SK-N-SH (cell line): ENCODE results near the gene DNAH11. TPM values are rescaled to one million over a fixed set of nuclear protein-coding genes. Genes with fewer than 3 reads are reported as not detected.

Source experiments
- CTCF ChIA-PET: fragments of 300-600, 350-600 bp; formaldehyde crosslinking; extraction: SDS; loops from one replicate; lab custom pipeline; 2021; lab: Yijun Ruan, JAX
- POLR2A ChIA-PET: fragments of 350-600 bp; sonication (Branson Sonifier 250); formaldehyde crosslinking; extraction: SDS; loops from one replicate; lab custom pipeline; 2020; ENCODE audit warnings: antibody characterized with exemption, inconsistent platforms; lab: Yijun Ruan, JAX
- DNase-seq: peaks from one replicate; pipeline ENCODE4 v3.0.0; 2012
- H2AFZ ChIP-seq: fragments of 200-600 bp; sonication (generic); 2 replicates; pipeline ENCODE4 v1.8.1; 2016; ENCODE audit warnings: antibody characterized with exemption, mild to moderate bottlenecking, low read depth
- H3F3A ChIP-seq: fragments of 200-600 bp; sonication (generic); replicated peaks from 2 replicates; pipeline ENCODE3; 2016; ENCODE audit warnings: antibody characterized with exemption, mild to moderate bottlenecking; ENCODE audit not compliant: insufficient read depth
- H3K27ac ChIP-seq, 2 experiments: fragments of 200-500 bp in 1 of 2; fragments of 200-600 bp in 1 of 2; sonication (Bioruptor generic) in 1 of 2; sonication (generic), shearing (Covaris generic) in 1 of 2; 2 replicates each; pipeline versions ENCODE4 v1.5.1 to v1.6.1; 2014 to 2016; ENCODE audit warnings: low read depth in 2 of 2, inconsistent platforms in 1 of 2, low read length in 1 of 2, mild to moderate bottlenecking in 1 of 2, mixed read lengths in 1 of 2
- H3K27me3 ChIP-seq: fragments of 200-600 bp; sonication (generic), shearing (Covaris generic); 2 replicates; pipeline ENCODE4 v1.6.1; 2016; ENCODE audit warnings: mixed run types; ENCODE audit not compliant: insufficient read depth
- H3K36me3 ChIP-seq, 2 experiments: fragments of 200-500 bp in 1 of 2; fragments of 200-600 bp in 1 of 2; sonication (Bioruptor generic) in 1 of 2; sonication (generic) in 1 of 2; replicated peaks in 1 of 2; 2 replicates each; pipeline versions ENCODE3 to v1.5.1; 2014 to 2016; ENCODE audit warnings: low read length in 1 of 2, mild to moderate bottlenecking in 1 of 2; ENCODE audit not compliant: insufficient read depth in 2 of 2, control insufficient read depth in 1 of 2
- H3K4me1 ChIP-seq, 2 experiments: fragments of 200-500 bp in 1 of 2; fragments of 200-600 bp in 1 of 2; sonication (Bioruptor generic) in 1 of 2; sonication (generic), shearing (Covaris generic) in 1 of 2; 2 replicates each; pipeline versions ENCODE4 v1.5.1 to v1.6.1; 2014 to 2016; ENCODE audit warnings: low read depth in 1 of 2, low read length in 1 of 2, mixed run types in 1 of 2; ENCODE audit not compliant: insufficient read depth in 2 of 2, control insufficient read depth in 1 of 2
- H3K4me2 ChIP-seq: fragments of 200-600 bp; sonication (generic), shearing (Covaris generic); 2 replicates; pipeline ENCODE4 v1.6.1; 2017; ENCODE audit warnings: mixed run types
- H3K4me3 ChIP-seq, 2 experiments: fragments of 200-500 bp in 1 of 2; fragments of 200-600 bp in 1 of 2; sonication (Bioruptor generic) in 1 of 2; sonication (generic), shearing (Covaris generic) in 1 of 2; 2 replicates each; pipeline versions ENCODE4 v1.5.1 to v1.8.1; 2014 to 2016; ENCODE audit warnings: low read depth in 2 of 2, inconsistent platforms in 1 of 2, low read length in 1 of 2, mild to moderate bottlenecking in 1 of 2, mixed read lengths in 1 of 2, moderate library complexity in 1 of 2
- H3K79me2 ChIP-seq: fragments of 200-600 bp; sonication (generic); 2 replicates; pipeline ENCODE4 v1.8.1; 2017; ENCODE audit warnings: mild to moderate bottlenecking; ENCODE audit not compliant: insufficient read depth
- H3K9ac ChIP-seq: fragments of 200-600 bp; sonication (generic); 2 replicates; pipeline ENCODE4 v1.6.1; 2017; ENCODE audit warnings: mixed run types
- H3K9me2 ChIP-seq: fragments of 200-600 bp; sonication (generic); 2 replicates; pipeline ENCODE4 v1.6.1; 2017; ENCODE audit warnings: mixed run types
- H3K9me3 ChIP-seq: fragments of 200-600 bp; sonication (generic); 2 replicates; pipeline ENCODE4 v1.6.1; 2017; ENCODE audit warnings: mixed run types, mild to moderate bottlenecking, moderate library complexity
- H4K20me1 ChIP-seq: fragments of 200-600 bp; sonication (generic); 2 replicates; pipeline ENCODE4 v1.6.1; 2017; ENCODE audit warnings: mild to moderate bottlenecking, mixed run types; ENCODE audit not compliant: insufficient read depth
- ELF1 ChIP-seq: IDR thresholded peaks from 2 replicates; pipeline ENCODE4 v1.4.0; 2012
- FOXJ3 ChIP-seq: sonication (generic); formaldehyde crosslinking; IDR thresholded peaks from 2 replicates; pipeline ENCODE4 v1.5.1; 2020; ENCODE audit warnings: mild to moderate bottlenecking, missing genetic modification reagents
- GATA2 ChIP-seq: sonication (generic); formaldehyde crosslinking; IDR thresholded peaks from 2 replicates; pipeline ENCODE4 v1.5.0; 2020; ENCODE audit warnings: mild to moderate bottlenecking, missing genetic modification reagents
- JUND ChIP-seq: IDR thresholded peaks from 2 replicates; pipeline ENCODE4 v1.4.0; 2012
- MEF2A ChIP-seq: IDR thresholded peaks from 2 replicates; pipeline ENCODE4 v1.4.0; 2012; ENCODE audit warnings: low read depth, borderline replicate concordance
- MXI1 ChIP-seq: IDR thresholded peaks from 2 replicates; pipeline ENCODE4 v1.6.1; 2012; ENCODE audit warnings: mild to moderate bottlenecking, low read depth, low read length, improper control_type of control experiment
- NFIC ChIP-seq: IDR thresholded peaks from 2 replicates; pipeline ENCODE4 v1.4.0; 2012; ENCODE audit warnings: borderline replicate concordance
- NRF1 ChIP-seq: IDR thresholded peaks from 2 replicates; pipeline ENCODE4 v1.6.1; 2012; ENCODE audit warnings: low read depth, mild to moderate bottlenecking, low read length
- POLR2AphosphoS5 ChIP-seq: IDR thresholded peaks from 2 replicates; pipeline ENCODE4 v1.6.1; 2012; ENCODE audit warnings: low read depth, low read length
- RFX5 ChIP-seq: IDR thresholded peaks from 2 replicates; pipeline ENCODE4 v1.6.1; 2012; ENCODE audit warnings: mild to moderate bottlenecking, improper control_type of control experiment, low read length
- RXRA ChIP-seq: IDR thresholded peaks from 2 replicates; pipeline ENCODE4 v1.4.0; 2012; ENCODE audit warnings: low read depth, mild to moderate bottlenecking, borderline replicate concordance
- SMC3 ChIP-seq: IDR thresholded peaks from 2 replicates; pipeline ENCODE4 v1.6.1; 2012; ENCODE audit warnings: low read depth, low read length, improper control_type of control experiment
- TCF12 ChIP-seq: IDR thresholded peaks from 2 replicates; pipeline ENCODE4 v1.4.0; 2012
- WGBS: methylation state at CpG from one replicate; pipeline ENCODE4 v1.1.6; 2017; ENCODE audit warnings: low lambda C conversion rate; 5-methylcytosine and 5-hydroxymethylcytosine counted together
- polyA plus RNA-seq, 3 experiments: library from polyadenylated mRNA; depleted of rRNA; stranded (reverse); fragments of >200 nt; gene quantifications; 2 replicates each; pipeline ENCODE4 v1.2.3, GENCODE V29; 2012
- TF ChIP-seq, protein P1 (sequence below): IDR thresholded peaks from 2 replicates; pipeline ENCODE4; 2012
- TF ChIP-seq, protein P2 (sequence below): fragments of 150-350 bp; IDR thresholded peaks from 2 replicates; pipeline ENCODE4 v1.6.1; 2017; ENCODE audit warnings: antibody characterized with exemption, low read length, low read depth, borderline replicate concordance
- TF ChIP-seq, protein P3 (sequence below): IDR thresholded peaks from 2 replicates; pipeline ENCODE4 v1.6.1; 2012; ENCODE audit warnings: mild to moderate bottlenecking, low read depth, low read length, moderate library complexity
- TF ChIP-seq, protein P4 (sequence below): IDR thresholded peaks from 2 replicates; pipeline ENCODE4 v1.4.0; 2012; ENCODE audit warnings: low read depth, borderline replicate concordance

DNAH11 gene
- polyA plus RNA-seq, 1 of the 3 experiments (the other 2 are of a cell fraction): 0.77 TPM

DNA sequence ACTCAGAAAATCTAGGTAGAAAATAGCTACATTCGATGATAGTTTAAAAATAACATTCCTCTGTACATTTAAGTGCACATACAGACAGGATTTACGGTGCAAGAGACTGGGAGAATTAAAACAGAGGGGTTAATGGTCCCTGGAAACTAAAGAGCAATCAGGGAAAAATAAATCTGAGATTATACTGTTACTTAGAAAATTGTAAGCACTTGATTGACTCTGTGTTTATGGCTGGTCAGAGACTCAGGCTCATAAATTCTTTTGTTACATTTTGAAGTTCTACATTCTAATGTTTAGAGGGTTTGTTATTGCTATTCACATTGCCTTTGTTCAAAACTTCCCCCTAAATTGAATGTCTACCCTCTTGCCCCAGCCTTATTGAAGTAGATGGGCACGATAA, 348.5 kb downstream of the DNAH11 start:
- Histone ChIP-seq H3K9me2 (no peaks in the 10 kb centered on the region), H3K4me3 (no peak overlapping the region), H3F3A (no peaks in the 10 kb centered on the region), H3K79me2 (no peaks in the 10 kb centered on the region), H3K4me1 (no peaks in the 10 kb centered on the region), H4K20me1 (no peaks in the 10 kb centered on the region), H3K36me3 (no peaks in the 10 kb centered on the region), H2AFZ (no peak overlapping the region), H3K4me2 (no peak overlapping the region), H3K27ac (no peak overlapping the region), H3K27me3 (0 out of 2 replicates have a peak, but pooled peaks cover 6% of the 10 kb centered on the region), H3K9ac (no peak overlapping the region), H3K9me3 (no peaks in the 10 kb centered on the region)
- ChIA-PET CTCF (no interaction called here), POLR2A (no interaction called here)
- 58% methylated on average over 3 of the region's 3 CpGs for WGBS
- DNase-seq: no peak
- no peak for TF ChIP-seq MXI1
- no peak for TF ChIP-seq TCF12
- TF ChIP-seq MEF2A: no peak
- TF ChIP-seq, protein P1, sequence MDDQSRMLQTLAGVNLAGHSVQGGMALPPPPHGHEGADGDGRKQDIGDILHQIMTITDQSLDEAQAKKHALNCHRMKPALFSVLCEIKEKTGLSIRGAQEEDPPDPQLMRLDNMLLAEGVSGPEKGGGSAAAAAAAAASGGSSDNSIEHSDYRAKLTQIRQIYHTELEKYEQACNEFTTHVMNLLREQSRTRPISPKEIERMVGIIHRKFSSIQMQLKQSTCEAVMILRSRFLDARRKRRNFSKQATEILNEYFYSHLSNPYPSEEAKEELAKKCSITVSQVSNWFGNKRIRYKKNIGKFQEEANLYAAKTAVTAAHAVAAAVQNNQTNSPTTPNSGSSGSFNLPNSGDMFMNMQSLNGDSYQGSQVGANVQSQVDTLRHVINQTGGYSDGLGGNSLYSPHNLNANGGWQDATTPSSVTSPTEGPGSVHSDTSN: no peak
- TF ChIP-seq SMC3: no peak
- no peak for TF ChIP-seq ELF1
- TF ChIP-seq JUND: no peak
- no peak for TF ChIP-seq GATA2 (CRISPR knock-in tag)
- no peak for TF ChIP-seq POLR2AphosphoS5
- TF ChIP-seq, protein P2, sequence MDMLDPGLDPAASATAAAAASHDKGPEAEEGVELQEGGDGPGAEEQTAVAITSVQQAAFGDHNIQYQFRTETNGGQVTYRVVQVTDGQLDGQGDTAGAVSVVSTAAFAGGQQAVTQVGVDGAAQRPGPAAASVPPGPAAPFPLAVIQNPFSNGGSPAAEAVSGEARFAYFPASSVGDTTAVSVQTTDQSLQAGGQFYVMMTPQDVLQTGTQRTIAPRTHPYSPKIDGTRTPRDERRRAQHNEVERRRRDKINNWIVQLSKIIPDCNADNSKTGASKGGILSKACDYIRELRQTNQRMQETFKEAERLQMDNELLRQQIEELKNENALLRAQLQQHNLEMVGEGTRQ: no peak
- TF ChIP-seq RFX5: no peak
- no peak for TF ChIP-seq FOXJ3
- TF ChIP-seq NFIC: no peak
- TF ChIP-seq, protein P3, sequence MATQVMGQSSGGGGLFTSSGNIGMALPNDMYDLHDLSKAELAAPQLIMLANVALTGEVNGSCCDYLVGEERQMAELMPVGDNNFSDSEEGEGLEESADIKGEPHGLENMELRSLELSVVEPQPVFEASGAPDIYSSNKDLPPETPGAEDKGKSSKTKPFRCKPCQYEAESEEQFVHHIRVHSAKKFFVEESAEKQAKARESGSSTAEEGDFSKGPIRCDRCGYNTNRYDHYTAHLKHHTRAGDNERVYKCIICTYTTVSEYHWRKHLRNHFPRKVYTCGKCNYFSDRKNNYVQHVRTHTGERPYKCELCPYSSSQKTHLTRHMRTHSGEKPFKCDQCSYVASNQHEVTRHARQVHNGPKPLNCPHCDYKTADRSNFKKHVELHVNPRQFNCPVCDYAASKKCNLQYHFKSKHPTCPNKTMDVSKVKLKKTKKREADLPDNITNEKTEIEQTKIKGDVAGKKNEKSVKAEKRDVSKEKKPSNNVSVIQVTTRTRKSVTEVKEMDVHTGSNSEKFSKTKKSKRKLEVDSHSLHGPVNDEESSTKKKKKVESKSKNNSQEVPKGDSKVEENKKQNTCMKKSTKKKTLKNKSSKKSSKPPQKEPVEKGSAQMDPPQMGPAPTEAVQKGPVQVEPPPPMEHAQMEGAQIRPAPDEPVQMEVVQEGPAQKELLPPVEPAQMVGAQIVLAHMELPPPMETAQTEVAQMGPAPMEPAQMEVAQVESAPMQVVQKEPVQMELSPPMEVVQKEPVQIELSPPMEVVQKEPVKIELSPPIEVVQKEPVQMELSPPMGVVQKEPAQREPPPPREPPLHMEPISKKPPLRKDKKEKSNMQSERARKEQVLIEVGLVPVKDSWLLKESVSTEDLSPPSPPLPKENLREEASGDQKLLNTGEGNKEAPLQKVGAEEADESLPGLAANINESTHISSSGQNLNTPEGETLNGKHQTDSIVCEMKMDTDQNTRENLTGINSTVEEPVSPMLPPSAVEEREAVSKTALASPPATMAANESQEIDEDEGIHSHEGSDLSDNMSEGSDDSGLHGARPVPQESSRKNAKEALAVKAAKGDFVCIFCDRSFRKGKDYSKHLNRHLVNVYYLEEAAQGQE: no peak
- TF ChIP-seq, protein P4, sequence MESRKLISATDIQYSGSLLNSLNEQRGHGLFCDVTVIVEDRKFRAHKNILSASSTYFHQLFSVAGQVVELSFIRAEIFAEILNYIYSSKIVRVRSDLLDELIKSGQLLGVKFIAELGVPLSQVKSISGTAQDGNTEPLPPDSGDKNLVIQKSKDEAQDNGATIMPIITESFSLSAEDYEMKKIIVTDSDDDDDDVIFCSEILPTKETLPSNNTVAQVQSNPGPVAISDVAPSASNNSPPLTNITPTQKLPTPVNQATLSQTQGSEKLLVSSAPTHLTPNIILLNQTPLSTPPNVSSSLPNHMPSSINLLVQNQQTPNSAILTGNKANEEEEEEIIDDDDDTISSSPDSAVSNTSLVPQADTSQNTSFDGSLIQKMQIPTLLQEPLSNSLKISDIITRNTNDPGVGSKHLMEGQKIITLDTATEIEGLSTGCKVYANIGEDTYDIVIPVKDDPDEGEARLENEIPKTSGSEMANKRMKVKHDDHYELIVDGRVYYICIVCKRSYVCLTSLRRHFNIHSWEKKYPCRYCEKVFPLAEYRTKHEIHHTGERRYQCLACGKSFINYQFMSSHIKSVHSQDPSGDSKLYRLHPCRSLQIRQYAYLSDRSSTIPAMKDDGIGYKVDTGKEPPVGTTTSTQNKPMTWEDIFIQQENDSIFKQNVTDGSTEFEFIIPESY: no peak
- no peak for TF ChIP-seq NRF1
- TF ChIP-seq RXRA: no peak
